ENCODE measurements around the gene RXRA. TPM values are rescaled to one million over a fixed set of nuclear protein-coding genes. Genes with fewer than 3 reads are reported as not detected.
A peak's percentile ranks its signal among the peaks of the same experiment; 100 is the strongest.

Gene RXRA
- total RNA-seq, 6 donors from 2014 or later: 43.8 to 92.7 (median 74.1) TPM

- DNase-seq: peak in 1 of 2 donors; percentile 75
- 82 to 87% methylated on average over 7 to 9 of the region's 15 CpGs for WGBS, 2 donors
- peaks cover 5 to 15% (median 10%) of the 10 kb centered on the region in 4 donors for H3K4me1 ChIP-seq
- H3K27me3 ChIP-seq: no peaks in the 10 kb centered on the region
- no peaks in the 10 kb centered on the region for H3K36me3 ChIP-seq
- ATAC-seq (ENCODE audit: low FRiP score in 2 of 2): no peak
- TF ChIP-seq, protein P1, sequence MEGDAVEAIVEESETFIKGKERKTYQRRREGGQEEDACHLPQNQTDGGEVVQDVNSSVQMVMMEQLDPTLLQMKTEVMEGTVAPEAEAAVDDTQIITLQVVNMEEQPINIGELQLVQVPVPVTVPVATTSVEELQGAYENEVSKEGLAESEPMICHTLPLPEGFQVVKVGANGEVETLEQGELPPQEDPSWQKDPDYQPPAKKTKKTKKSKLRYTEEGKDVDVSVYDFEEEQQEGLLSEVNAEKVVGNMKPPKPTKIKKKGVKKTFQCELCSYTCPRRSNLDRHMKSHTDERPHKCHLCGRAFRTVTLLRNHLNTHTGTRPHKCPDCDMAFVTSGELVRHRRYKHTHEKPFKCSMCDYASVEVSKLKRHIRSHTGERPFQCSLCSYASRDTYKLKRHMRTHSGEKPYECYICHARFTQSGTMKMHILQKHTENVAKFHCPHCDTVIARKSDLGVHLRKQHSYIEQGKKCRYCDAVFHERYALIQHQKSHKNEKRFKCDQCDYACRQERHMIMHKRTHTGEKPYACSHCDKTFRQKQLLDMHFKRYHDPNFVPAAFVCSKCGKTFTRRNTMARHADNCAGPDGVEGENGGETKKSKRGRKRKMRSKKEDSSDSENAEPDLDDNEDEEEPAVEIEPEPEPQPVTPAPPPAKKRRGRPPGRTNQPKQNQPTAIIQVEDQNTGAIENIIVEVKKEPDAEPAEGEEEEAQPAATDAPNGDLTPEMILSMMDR (IDR thresholded peaks at IDR 0.05): no peak
- TF ChIP-seq POLR2AphosphoS5 (IDR thresholded peaks at IDR 0.05) (no peak), POLR2A (IDR thresholded peaks at IDR 0.05) (no peak), EP300 (IDR thresholded peaks at IDR 0.05) (no peak)
- no peak overlapping the region for H3K4me3 ChIP-seq
- H3K9me3 ChIP-seq: no peaks in the 10 kb centered on the region
- no peak overlapping the region for H3K27ac ChIP-seq
These were observed 40.9 kb upstream of the RXRA start for GRCh38 chr9:134285215-134285845.

GRCh38 chr9:134286471-134287245 lies 39.6 kb upstream of the RXRA start:
- DNase-seq: peak in 1 of 2 donors; percentile 77
- Histone ChIP-seq H3K27me3 (no peaks in the 10 kb centered on the region), H3K36me3 (no peaks in the 10 kb centered on the region), H3K4me1 (peaks cover 5 to 15% (median 10%) of the 10 kb centered on the region in 4 donors), H3K27ac (no peak overlapping the region), H3K4me3 (no peak overlapping the region), H3K9me3 (no peaks in the 10 kb centered on the region)
- ATAC-seq (ENCODE audit: low FRiP score in 2 of 2): no peak
- TF ChIP-seq, protein P1 (IDR thresholded peaks at IDR 0.05): no peak
- no peak for TF ChIP-seq EP300 (IDR thresholded peaks at IDR 0.05)
- no peak for TF ChIP-seq POLR2AphosphoS5 (IDR thresholded peaks at IDR 0.05)
- no peak for TF ChIP-seq POLR2A (IDR thresholded peaks at IDR 0.05)
- 68 to 75% methylated on average over 18 to 23 of the region's 27 CpGs for WGBS, 2 donors

- Histone ChIP-seq H3K9me3 (no peaks in the 10 kb centered on the region), H3K4me3 (no peak overlapping the region), H3K27me3 (no peaks in the 10 kb centered on the region), H3K36me3 (no peaks in the 10 kb centered on the region), H3K4me1 (peaks cover 3 to 9% (median 8%) of the 10 kb centered on the region in 4 donors), H3K27ac (no peak overlapping the region)
- DNase-seq (no peak), ATAC-seq (ENCODE audit: low FRiP score in 2 of 2) (no peak)
- no peak for TF ChIP-seq POLR2AphosphoS5 (IDR thresholded peaks at IDR 0.05)
- TF ChIP-seq POLR2A (IDR thresholded peaks at IDR 0.05): no peak
- TF ChIP-seq, protein P1 (IDR thresholded peaks at IDR 0.05): no peak
- no peak for TF ChIP-seq EP300 (IDR thresholded peaks at IDR 0.05)
- WGBS, 2 donors: 61 to 77% methylated on average over 23 to 35 of the region's 35 CpGs
These were observed 38.4 kb upstream of the RXRA start for GRCh38 chr9:134287591-134288491.

- Histone ChIP-seq H3K27me3 (no peaks in the 10 kb centered on the region), H3K36me3 (no peaks in the 10 kb centered on the region), H3K9me3 (no peaks in the 10 kb centered on the region), H3K4me1 (peaks cover 3 to 6% (median 5%) of the 10 kb centered on the region in 4 donors), H3K27ac (no peak overlapping the region), H3K4me3 (no peak overlapping the region)
- DNase-seq: no peak
- no peak for ATAC-seq (ENCODE audit: low FRiP score in 2 of 2)
- no peak for TF ChIP-seq POLR2A (IDR thresholded peaks at IDR 0.05)
- no peak for TF ChIP-seq POLR2AphosphoS5 (IDR thresholded peaks at IDR 0.05)
- WGBS, 2 donors: 97 to 100% methylated on average over 5 to 10 of the region's 10 CpGs
These were observed 37.5 kb upstream of the RXRA start for GRCh38 chr9:134288746-134289145.

Data from upper lobe of left lung (tissue), 6 donors.